ENCODE results near the gene MVB12B.
"Not testable (repeated sequence)": the region's sequence is repeated elsewhere in the genome, so short reads cannot be mapped to it uniquely, and the experiment has no call there.

- not testable (repeated sequence) for TF ChIP-seq CTCF (IDR thresholded peaks at IDR 0.05 in 4 of 5, conservative IDR thresholded peaks at IDR 0.05 in 1 of 5); POLR2A (IDR thresholded peaks at IDR 0.05)
Observed at GRCh38 chr9:126555421-126555820, 228.8 kb downstream of the MVB12B start.
